ENCODE results near the gene CCS.

DNA sequence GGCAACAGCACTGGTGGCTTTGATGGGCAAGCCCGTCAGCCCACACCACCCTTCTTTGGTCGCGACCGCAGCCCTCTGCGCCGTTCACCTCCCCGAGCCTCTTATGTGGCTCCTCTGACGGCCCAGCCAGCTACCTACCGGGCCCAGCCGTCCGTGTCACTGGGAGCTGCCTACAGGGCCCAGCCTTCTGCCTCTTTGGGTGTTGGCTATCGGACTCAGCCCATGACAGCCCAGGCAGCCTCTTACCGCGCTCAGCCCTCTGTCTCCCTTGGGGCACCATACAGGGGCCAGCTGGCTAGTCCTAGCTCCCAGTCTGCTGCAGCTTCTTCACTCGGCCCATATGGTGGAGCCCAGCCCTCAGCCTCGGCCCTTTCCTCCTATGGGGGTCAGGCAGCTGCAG, 31.5 kb downstream of the CCS start:
- TF ChIP-seq POLR2AphosphoS5 (IDR thresholded peaks at IDR 0.05) (no peak), EP300 (IDR thresholded peaks at IDR 0.05) (no peak)
- TF ChIP-seq, protein P1, sequence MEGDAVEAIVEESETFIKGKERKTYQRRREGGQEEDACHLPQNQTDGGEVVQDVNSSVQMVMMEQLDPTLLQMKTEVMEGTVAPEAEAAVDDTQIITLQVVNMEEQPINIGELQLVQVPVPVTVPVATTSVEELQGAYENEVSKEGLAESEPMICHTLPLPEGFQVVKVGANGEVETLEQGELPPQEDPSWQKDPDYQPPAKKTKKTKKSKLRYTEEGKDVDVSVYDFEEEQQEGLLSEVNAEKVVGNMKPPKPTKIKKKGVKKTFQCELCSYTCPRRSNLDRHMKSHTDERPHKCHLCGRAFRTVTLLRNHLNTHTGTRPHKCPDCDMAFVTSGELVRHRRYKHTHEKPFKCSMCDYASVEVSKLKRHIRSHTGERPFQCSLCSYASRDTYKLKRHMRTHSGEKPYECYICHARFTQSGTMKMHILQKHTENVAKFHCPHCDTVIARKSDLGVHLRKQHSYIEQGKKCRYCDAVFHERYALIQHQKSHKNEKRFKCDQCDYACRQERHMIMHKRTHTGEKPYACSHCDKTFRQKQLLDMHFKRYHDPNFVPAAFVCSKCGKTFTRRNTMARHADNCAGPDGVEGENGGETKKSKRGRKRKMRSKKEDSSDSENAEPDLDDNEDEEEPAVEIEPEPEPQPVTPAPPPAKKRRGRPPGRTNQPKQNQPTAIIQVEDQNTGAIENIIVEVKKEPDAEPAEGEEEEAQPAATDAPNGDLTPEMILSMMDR (IDR thresholded peaks at IDR 0.05), result no peak
